Brain pericyte (primary cell): Measurements from ENCODE around the gene MR1.

Source experiments
- DNase-seq: peaks from one replicate; pipeline ENCODE4 v3.0.0-alpha.2; 2012; ENCODE audit warnings: low read depth, low spot score

Gene MR1

GRCh38 chr1:181107711-181108110, 73.9 kb downstream of the MR1 start:
- DNase-seq: no peak

- no peak for DNase-seq
Observed at GRCh38 chr1:181108304-181108867, 74.6 kb downstream of the MR1 start.

- DNase-seq: no peak
Observed at GRCh38 chr1:181110013-181110412, 76.2 kb downstream of the MR1 start.
